ENCODE measurements around the gene HPCAL1.
"Not testable (repeated sequence)": the region's sequence is repeated elsewhere in the genome, so short reads cannot be mapped to it uniquely, and the experiment has no call there.

HPCAL1 gene

DNA sequence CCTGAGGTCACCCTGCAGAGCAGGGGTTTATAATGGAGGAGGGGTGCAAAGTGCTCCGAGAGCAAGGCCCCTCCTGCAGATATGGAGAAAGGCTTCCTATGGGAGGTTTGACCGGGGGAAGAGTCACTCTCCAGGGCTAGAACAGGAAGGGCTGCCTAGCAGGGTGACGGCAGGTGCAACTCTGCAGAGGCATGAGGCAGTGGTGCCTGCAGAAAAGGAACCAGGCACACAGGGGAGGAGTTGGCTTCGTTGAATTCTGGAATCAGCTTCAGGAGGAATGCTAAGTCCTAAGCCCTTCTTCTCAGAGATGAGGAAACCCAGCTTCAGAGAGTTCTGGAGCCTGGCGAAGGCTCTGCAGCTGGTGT lies 17.5 kb upstream of the HPCAL1 start:
- no peak for DNase-seq (ENCODE audit: low spot score)

DNA sequence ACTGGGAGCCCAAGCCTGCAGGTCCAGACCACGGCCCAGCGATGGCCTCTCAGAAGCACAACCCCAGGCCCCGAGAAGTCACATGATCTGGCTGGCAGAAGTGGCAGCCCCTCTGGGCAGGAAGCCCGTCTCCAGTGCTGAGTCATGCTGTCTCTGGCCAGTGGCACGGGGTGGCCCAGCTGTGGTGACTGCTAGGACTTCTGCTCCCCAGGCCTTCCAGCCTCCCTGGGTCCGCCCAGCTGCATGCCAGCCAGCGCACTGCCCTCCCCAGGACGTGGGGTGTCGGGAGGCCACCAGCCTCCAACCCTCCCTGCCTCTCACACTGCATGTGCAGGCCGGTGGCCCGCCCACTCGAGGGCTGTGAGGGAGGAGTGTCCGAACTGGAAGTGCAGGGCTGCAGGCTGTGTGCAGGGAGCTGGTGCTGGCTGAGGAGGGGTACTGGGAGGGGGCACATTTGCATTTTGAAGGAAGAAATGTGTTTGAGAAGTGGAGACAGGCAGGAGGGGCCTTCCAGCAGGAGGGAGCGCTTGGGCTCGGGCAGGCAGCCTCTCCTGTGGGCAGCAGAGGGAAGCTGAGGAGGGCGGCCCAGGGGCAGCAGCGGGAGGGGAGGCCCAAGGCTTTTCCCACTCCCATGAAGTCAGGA lies 17.0 kb upstream of the HPCAL1 start:
- no peak for DNase-seq (ENCODE audit: low spot score)

DNA sequence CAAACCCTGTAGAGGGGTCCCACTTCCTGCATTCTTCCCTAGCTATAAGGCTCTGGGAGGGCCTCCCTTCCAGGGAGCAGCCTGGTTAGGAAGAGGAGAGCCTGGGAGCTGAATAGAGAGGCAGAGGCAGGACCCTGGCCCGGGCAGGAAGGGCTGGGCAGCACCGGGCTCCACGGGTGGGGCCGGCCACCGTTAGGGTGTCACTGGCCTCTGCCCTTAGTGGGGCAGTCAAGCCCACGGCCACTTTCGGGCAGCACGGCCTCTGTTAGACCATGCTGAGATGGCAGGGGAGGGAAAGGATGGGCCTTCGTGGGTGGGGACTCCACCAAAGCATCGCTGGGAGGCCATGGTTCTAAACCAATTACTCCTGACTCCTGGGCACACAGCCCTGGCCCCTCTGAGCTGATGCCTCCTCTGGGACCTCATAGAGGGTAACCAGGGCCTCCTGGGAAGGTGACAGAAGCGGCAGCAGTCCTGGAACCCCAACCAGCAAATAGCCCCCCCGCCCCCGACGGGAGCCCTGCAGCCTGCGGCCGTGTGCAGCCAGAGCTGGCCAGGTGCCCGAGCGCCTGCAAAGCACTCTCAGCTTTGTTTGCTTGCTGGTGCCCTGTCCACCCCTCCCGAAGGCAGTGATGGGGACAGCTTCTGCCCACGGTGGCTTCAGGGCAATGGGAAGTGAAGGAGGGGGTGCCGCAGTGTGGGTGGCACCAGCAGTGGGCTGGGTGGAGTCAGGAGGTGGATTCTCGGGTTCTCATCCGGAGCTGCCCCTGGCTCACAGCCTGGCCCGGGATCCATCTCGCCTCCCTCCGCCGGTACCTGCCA lies 16.3 kb upstream of the HPCAL1 start:
- DNase-seq (ENCODE audit: low spot score), result no peak

DNA sequence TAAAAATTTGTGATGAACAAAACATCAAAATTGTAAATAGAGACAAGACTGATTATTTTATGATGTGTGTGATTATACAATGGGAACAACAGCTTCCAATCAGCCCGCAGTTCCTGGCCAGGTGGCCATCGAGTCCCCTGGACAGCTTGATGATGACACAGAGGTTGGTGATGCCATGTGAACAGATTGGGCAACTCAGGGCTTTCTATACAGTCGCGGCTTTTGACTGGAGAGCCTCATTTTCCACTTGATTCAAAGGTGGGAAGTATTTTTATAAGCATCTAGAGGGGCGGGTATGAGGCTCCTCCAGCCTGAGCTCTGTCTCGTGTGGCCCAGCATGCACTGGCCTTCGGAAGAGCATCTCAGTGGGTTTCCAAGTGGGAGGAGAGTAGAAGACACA lies 14.9 kb upstream of the HPCAL1 start:
- no peak for DNase-seq (ENCODE audit: low spot score)

DNA sequence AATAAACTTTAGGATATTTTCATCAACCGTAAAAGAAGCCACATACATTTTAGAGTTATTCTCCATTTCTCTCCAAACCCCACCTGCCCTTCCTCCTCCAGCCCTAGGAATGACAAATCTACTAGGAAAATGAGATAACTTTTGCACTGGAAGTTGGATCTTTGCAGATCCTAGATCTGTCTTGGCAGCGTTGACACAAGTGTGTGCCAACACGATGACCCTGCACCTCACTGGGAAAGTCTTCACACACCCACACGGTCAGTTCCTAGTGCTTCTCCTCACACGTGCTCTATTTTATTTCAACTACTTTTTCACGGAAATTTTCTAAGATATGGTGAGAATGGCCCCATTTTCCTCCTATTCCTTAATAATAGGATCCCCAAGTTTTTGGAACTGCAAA lies 14.1 kb upstream of the HPCAL1 start:
- DNase-seq (ENCODE audit: low spot score), result no peak

DNA sequence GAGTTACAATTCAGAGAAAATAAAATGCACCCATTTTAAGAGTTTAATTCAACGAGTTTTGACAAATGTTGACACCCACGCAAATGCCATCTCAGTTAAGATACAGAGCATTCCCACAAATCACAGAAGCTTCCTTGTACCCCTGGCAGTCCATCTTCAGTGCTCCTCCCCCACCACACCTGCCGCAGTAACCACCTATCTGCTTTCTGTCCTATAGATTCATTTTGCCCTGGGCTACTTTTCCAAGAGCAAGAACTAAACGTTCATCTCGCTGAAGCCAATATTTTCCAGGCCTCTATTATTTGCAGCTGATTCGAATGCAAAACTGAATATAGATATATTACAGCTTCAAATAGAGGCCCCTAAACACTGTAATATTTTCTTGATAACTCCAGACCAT lies 13.4 kb upstream of the HPCAL1 start:
- DNase-seq (ENCODE audit: low spot score), result no peak

DNA sequence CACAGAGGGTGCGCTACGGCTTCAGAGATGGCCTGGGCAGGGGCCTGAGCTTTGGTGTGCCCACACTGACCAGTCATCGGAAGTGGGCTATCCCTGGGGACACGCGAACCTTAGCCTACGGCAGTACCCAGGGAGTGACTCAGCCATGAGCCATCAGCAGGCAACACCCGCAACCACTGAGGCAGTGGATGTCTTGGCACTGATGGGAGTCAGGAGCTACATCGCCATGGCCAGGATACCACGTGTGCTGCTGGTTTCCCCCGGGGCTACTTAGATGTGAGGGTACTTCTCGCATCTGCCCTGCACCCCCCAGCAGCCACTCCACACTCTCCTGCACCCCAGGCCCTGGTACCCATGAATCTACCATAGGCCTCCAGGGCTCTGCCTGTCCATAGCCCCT lies 12.8 kb upstream of the HPCAL1 start:
- no peak for DNase-seq (ENCODE audit: low spot score)

DNA sequence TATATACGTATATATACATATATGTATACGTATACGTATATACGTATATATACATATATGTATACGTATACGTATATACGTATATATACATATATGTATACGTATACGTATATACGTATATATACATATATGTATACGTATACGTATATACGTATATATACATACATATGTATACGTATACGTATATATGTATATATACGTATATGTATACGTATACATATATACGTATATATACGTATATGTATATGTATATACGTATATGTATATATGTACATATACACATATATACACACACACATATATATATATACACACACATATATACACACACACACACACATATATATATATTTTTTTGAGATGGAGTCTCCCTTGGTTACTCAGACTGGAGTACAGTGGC lies 11.3 kb upstream of the HPCAL1 start:
- not testable (repeated sequence) for DNase-seq (ENCODE audit: low spot score)

DNA sequence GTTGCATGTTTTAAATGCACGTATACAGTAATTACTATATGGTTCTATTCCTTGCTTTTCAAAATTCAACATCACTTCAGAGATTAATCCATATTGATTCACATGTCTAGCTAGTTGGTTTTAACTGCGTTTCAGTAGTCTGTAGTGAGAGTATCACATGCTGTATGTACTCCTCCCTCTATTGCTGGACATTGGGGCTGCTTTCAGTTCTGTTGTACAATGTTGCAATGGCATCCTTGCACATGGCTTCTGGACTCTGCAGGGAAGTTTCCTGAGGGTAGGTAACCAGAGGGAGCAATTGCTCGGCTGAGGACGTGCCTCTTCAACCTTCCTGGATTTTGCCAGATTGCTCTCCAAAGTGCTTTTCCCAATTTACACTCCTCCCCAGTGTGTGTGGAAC lies 10.7 kb upstream of the HPCAL1 start:
- no peak for DNase-seq (ENCODE audit: low spot score)

DNA sequence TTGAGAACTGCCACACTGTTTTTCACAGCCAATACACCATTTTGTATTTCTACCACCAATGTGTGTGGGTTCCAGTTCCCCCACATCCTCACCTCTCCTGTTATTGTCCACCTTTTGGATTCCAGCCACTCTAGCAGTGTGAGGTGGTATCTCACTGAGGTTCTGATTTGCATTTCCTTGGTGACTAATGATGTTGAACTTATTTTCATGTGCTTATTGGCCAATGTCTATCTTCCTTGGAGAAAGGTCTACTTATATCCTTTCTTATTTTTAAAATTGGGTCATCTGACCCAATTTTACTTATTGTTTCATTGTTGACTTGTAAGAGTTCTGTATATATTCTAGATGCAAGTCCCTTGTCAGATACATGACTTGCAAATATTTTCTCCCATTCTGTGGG lies 9.1 kb upstream of the HPCAL1 start:
- DNase-seq (ENCODE audit: low spot score), result no peak

DNA sequence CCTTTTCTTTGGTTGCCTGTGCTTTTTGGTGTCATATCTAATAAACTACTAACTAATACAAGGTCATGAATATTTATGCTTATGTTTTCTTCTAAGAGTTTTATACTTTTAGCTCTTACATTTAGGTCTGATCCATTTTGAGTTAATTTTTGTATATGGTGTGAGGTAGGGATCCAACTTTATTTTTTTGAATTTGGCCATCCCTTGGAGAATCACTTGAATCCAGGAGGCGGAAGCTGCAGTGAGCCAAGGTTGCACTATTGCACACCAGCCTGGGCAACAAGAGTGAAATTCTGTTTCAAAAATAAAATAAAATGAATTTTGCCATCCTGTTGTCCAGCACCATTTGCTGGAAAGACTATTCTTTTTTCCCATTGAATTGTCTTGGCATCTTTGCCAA lies 8.6 kb upstream of the HPCAL1 start:
- DNase-seq (ENCODE audit: low spot score), result no peak

DNA sequence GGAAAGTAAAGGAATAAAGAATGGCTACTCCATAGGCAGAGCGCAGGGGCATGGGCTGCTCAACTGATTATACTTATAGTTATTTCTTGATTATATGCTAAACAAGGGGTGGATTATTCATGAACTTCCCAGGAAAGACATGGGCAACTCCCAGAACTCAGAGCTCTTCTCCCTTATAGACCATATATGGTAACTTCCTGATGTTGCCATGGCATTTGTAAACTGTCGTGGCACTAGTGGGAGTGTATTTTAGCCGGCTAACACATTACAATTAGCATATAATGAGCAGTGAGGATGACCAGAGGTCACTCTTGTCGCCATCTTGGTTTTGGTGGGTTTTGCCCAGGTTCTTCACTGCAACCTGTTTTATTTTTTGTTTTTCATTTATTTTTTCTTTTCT lies 7.1 kb upstream of the HPCAL1 start:
- not testable (repeated sequence) for DNase-seq (ENCODE audit: low spot score)

DNA sequence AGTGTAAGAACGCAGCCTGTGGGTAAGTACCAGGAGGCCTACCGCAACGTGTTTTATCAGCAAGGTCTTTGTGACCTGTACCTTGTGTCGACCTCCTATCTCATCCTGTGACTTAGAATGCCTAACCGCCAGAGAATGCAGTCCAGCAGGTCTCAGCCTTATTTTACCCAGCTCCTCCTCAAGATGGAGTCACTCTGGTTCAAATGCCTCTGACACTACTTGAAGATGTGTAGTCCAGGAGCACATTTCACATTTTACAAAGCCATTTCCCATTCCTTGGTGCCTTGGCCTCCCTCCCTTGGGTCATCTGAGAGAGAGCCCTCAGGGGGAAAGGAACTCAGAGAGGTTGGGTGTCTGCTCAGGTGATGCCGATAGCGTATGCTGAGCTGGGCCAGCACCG lies 6.6 kb upstream of the HPCAL1 start:
- no peak for DNase-seq (ENCODE audit: low spot score)

DNA sequence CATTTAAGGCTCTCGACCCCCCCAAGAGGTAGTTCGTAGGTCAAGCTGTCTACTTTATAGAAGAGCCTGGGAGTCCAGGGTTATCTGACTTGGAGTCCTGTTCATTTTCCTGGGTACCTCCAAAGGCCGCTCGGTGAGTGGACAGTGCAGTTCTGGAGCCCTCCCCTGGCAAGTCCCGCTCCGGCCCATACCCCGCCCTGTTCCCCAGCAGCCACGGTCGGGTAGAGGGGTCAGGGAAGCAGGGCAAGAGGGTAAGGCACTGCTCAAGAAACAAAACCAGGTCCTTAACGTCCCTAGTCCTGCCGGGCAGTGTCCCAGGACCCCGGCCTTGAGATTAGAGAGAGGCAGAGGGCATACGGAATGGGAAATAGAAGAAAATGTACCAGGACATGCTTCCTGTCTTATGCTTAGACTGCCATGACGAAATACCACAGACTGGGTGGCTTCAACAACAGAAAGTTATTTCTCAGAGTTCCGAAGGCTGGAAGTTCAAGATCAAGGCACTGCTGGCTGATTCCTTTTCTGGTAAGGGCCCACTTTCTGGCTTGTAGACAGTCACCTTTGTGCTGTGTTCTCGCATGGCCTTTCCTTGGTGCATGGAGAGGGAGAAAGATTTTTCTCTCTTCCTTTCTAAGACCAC lies 5.4 kb upstream of the HPCAL1 start:
- no peak for DNase-seq (ENCODE audit: low spot score)

DNA sequence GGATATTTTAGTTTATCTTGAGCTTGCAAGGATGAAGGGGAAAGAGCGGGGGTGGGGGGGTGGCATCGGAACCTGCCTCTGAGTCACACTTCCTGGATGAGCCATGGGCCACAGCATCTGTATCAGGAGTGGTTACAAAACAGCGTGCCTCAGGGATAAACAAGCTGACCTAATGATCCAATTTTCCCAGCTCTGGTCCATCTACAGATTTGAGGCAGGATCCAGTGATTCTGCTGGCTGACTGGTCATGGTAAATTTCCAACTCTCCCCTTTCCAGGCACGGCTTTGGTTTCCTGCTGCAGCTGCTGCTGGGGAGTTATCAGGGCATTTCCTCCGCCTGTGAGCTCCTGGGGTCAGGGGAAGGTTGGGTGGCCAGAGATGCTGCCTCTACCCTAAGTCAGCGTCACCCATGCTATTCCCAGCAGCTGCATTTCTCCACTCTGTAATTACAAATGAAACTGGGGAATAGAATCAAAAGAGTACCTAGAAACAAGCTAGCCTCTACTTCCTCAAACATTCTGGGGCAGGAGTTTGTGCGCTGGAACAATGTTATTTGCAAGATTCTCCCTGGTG lies 4.7 kb upstream of the HPCAL1 start:
- no peak for DNase-seq (ENCODE audit: low spot score)

DNA sequence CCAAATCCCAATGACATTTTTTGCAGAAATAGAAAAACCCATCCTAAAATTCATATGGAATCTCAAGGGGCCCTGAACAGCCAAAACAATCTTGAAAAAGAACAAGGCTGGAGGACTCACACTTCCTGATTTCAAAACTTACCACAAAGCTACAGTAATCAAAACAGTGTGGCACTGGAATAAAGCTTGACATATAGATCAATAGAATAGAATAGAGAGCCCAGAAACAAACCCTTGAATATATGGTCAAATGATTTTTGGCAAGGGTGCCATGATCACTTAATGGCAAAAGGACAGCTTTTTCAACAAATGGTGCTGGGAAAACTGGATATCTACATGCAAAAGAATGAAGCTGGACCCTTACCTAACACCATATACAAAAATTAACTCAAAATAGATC lies 3.9 kb upstream of the HPCAL1 start:
- not testable (repeated sequence) for DNase-seq (ENCODE audit: low spot score)

DNA sequence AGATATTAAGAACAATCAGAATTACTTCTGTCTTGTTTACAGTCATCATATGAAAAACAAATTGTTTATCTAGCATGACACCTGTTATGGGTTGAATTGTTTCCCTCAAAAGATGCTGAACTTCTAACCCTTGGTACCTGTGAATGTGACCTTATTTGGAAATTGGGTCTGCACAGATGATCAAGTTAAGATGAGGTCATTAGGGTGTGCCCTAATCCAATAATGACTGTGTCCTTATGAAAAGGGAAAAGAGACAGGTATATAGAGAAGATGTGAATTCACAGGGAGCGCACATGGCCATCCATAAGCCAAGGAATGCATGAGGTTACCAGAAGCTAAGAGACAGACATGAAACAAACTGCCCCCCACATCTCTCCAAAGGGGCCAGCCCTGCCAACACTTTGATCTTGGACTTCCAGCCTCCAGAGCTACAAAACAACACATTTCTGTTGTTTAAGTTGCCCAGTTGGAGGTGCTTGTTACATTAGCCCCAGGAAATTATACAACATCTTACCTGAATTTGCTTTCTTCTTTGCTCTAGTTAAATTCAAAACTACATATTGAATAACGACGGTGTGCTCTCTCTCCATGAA lies 2.3 kb upstream of the HPCAL1 start:
- no peak for DNase-seq (ENCODE audit: low spot score)

DNA sequence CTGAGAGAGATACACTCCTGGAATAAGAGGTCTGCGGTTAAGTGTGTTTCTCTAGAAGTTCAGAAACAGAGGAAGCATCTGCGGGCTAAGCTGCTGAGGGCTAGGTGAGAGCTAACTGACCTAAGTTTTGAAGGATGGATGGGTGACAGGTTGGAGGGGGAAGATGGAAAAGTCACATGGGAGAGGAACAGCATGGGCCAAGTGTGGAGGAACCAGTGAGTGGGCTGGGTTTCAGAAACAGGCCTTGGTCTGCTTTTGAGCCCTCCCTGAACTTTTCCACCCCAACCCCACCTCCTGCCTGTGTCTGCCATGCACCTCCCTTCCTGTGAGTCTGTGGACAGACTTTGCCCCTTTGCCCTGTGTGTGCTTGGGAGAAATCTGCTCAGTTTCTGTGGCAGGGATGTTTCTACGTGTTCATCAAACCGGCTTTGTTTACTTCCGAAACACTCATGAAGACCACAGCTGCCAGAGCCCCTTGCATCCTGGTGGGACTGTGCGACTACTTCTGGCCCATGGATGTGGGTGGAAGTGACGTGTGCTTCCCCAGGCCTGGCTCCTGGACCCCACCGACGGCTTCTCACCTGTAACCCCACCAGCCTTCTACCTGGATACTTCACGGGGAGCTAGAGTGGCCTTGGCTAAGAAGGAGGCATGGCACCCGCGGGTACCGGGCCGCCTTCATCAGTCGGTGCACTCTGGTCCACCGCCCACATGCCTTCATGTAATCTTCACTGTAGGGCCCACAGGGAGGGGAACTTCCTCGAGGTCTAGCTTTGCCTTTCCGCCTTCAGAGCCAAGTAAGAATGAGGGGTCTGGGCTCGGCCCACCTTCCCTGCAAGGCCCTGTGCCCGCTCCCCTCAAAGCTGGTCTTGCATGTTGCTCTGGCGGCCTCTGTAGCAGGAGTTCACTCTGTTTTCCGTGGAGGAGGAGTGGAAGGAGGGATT lies 1.4 kb upstream of the HPCAL1 start:
- DNase-seq (ENCODE audit: low spot score), result no peak

DNA sequence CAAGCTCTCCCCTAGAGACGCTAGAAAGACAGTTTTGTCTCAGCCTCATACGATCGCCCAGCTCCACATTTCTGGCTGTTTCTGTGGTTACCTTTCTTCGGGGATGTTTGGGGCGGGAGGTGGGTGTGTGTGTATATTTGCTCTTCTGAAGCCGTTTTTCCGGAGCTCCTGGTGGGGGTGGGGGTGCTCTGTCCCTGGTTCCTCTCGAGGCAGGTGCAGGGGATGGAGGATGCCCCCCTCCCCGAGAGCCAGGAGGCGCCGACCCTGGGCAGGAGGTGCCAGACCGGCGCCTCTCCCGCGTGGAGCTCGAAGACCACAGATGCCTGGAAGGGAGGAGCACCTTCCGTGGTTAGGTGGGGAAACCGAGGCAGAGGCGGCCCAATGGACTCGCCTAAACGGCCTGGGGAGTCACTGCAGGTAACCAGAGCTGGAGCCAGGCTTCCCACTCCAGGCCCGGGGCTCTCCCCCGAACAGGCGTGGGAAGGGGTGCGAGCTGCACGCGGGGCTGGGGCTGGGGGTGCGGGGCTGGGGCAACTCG lies 694 bp upstream of the HPCAL1 start:
- DNase-seq (ENCODE audit: low spot score), result no peak

DNA sequence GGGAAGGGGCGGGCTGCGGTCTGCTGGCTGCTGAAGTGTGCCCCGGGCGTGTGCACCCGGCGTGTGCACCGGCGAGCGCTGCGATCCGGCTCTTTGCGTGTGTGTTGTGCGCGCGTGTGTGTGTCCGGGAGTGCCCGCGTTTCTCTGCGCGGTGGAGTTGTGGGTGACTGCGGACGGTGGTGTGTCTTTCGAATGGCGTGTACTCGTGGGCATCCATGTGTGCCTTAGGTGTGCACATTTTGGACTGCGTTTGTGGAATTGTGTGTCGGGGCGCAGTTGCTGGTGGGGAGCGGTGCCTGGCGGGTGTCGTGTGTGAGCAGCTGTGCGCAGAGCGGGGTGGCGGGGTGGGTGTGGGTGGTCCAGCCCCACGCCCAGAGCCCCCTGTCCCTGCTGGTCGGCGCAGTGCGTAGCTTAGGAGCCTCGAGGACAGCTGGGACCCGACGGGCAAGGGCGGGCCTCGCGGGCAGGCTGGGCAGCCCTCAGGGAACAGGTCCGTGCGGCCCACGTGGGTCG lies 533 bp downstream of the HPCAL1 start:
- DNase-seq (ENCODE audit: low spot score), result no peak
